Prostate gland (tissue), 2 donors: ENCODE measurements around the gene TMEM116. TPM values are rescaled to one million over a fixed set of nuclear protein-coding genes. Genes with fewer than 3 reads are reported as not detected.

ENCODE experiments used
- DNase-seq: peaks from one replicate; pipeline ENCODE4 v3.0.0-alpha.2; 2019; ENCODE audit warnings: low spot score
- H3K27ac ChIP-seq, 2 donors: fragments of 200-600 bp; sonication (generic); 2 replicates each; pipeline ENCODE4 v1.5.1; 2017 to 2019
- H3K27me3 ChIP-seq: fragments of 200-600 bp; sonication (generic); replicated peaks from 2 replicates; pipeline ENCODE4 v1.5.1; 2019; ENCODE audit not compliant: insufficient read depth
- H3K36me3 ChIP-seq, 2 donors: fragments of 200-600 bp; sonication (generic); 1 replicate in 1 of 2; 2 replicates in 1 of 2; pipeline versions ENCODE4 v1.5.1 to v1.8.1; 2017 to 2019
- H3K4me1 ChIP-seq: fragments of 200-600 bp; sonication (generic); replicated peaks from 2 replicates; pipeline ENCODE4 v1.5.1; 2019
- H3K4me3 ChIP-seq, 2 donors: fragments of 200-600 bp; sonication (generic); 2 replicates each; pipeline ENCODE4 v1.5.1; 2017 to 2019
- H3K9me3 ChIP-seq: fragments of 200-600 bp; sonication (generic); 2 replicates; pipeline ENCODE4 v1.5.1; 2017
- CTCF ChIP-seq, 4 experiments: fragments of 200-600 bp in 2 of 4; fragments of 450-650 bp in 2 of 4; sonication (generic) in 2 of 4; IDR thresholded peaks; 1 replicate in 3 of 4; 2 replicates in 1 of 4; pipeline ENCODE4 v1.5.1; 2016 to 2019; ENCODE audit warnings: antibody characterized with exemption in 4 of 4, mild to moderate bottlenecking in 2 of 4, moderate library complexity in 2 of 4
- POLR2A ChIP-seq: fragments of 450-650 bp; IDR thresholded peaks from one replicate; pipeline ENCODE4 v1.6.1; 2016; ENCODE audit warnings: antibody characterized with exemption, mild to moderate bottlenecking
- POLR2AphosphoS5 ChIP-seq: sonication (generic); formaldehyde crosslinking; IDR thresholded peaks from one replicate; pipeline ENCODE4 v1.6.1; 2017; ENCODE audit warnings: antibody characterized with exemption
- WGBS: methylation state at CpG from one replicate; pipeline ENCODE4 v1.1.5; 2018; 5-methylcytosine and 5-hydroxymethylcytosine counted together
- intact Hi-C: fragments of 100-400 bp; cut with DNase I; formaldehyde crosslinking; loops from one replicate; pipeline ENCODE4 v1.14.2; 2022
- total RNA-seq, 2 donors: library from RNA; depleted of rRNA; stranded (reverse); fragments of >200 nt; gene quantifications; one replicate each; pipeline ENCODE4 v1.1.0, GENCODE V29; 2016

Gene TMEM116
- total RNA-seq, 2 donors from 2014 or later = 5.5 to 16.8 TPM

GRCh38 chr12:111904446-111904975 lies 108.5 kb downstream of the TMEM116 start:
- TF ChIP-seq CTCF (IDR thresholded peaks at IDR 0.05) (no peak), POLR2A (no peak), POLR2AphosphoS5 (no peak)
- no peaks in the 10 kb centered on the region for H3K4me1 ChIP-seq

GRCh38 chr12:111901182-111901581 lies 111.8 kb downstream of the TMEM116 start:
- intact Hi-C loops = no loop called here
- no peaks in the 10 kb centered on the region for H3K36me3 ChIP-seq
- H3K4me1 ChIP-seq = no peaks in the 10 kb centered on the region
- TF ChIP-seq POLR2AphosphoS5 (no peak), CTCF (IDR thresholded peaks at IDR 0.05) (no peak), POLR2A (no peak)
- H3K4me3 ChIP-seq = no peak overlapping the region
- 78% methylated on average over 4 of the region's 4 CpGs for WGBS
- no peaks in the 10 kb centered on the region for H3K9me3 ChIP-seq
- DNase-seq = no peak
- no peaks in the 10 kb centered on the region for H3K27me3 ChIP-seq
- H3K27ac ChIP-seq = no peak overlapping the region

More at GRCh38 chr12:111904446-111904975, 108.5 kb downstream of the TMEM116 start:
- Histone ChIP-seq H3K27me3 (no peaks in the 10 kb centered on the region), H3K36me3 (no peaks in the 10 kb centered on the region), H3K27ac (no peak overlapping the region), H3K4me3 (no peak overlapping the region), H3K9me3 (no peaks in the 10 kb centered on the region)
- intact Hi-C loops = no loop called here
- no peak for DNase-seq

GRCh38 chr12:111894556-111894955 lies 118.4 kb downstream of the TMEM116 start:
- H3K4me3 ChIP-seq = no peak overlapping the region
- H3K36me3 ChIP-seq = no peaks in the 10 kb centered on the region
- intact Hi-C loops = no loop called here
- 83% methylated on average over 5 of the region's 5 CpGs for WGBS
- no peaks in the 10 kb centered on the region for H3K9me3 ChIP-seq
- H3K27me3 ChIP-seq = no peaks in the 10 kb centered on the region
- H3K4me1 ChIP-seq = no peaks in the 10 kb centered on the region
- no peak for DNase-seq
- no peak for TF ChIP-seq POLR2AphosphoS5
- TF ChIP-seq POLR2A = no peak
- TF ChIP-seq CTCF (IDR thresholded peaks at IDR 0.05) = no peak
- H3K27ac ChIP-seq = no peak overlapping the region

- TF ChIP-seq POLR2AphosphoS5 = no peak
- no peak for TF ChIP-seq POLR2A
- no peak for TF ChIP-seq CTCF (IDR thresholded peaks at IDR 0.05)
- Histone ChIP-seq H3K36me3 (peaks cover 0 to 3% of the 10 kb centered on the region in 2 donors), H3K27ac (no peak overlapping the region)
These were observed 119.7 kb downstream of the TMEM116 start for GRCh38 chr12:111893287-111893686.

GRCh38 chr12:111887926-111888745 lies 124.8 kb downstream of the TMEM116 start:
- Histone ChIP-seq H3K36me3 (peaks cover 13 to 24% of the 10 kb centered on the region in 2 donors), H3K4me3 (no peak overlapping the region), H3K27ac (no peak overlapping the region)

More at GRCh38 chr12:111893287-111893686, 119.7 kb downstream of the TMEM116 start:
- H3K4me1 ChIP-seq = no peaks in the 10 kb centered on the region
- H3K27me3 ChIP-seq = no peaks in the 10 kb centered on the region
- no peaks in the 10 kb centered on the region for H3K9me3 ChIP-seq
- 76% methylated on average over 2 of the region's 2 CpGs for WGBS
- no peak overlapping the region for H3K4me3 ChIP-seq
- no peak for DNase-seq
- intact Hi-C loops = no loop called here

More at GRCh38 chr12:111887926-111888745, 124.8 kb downstream of the TMEM116 start:
- 93% methylated on average over 11 of the region's 11 CpGs for WGBS
- Histone ChIP-seq H3K27me3 (no peaks in the 10 kb centered on the region), H3K4me1 (no peaks in the 10 kb centered on the region), H3K9me3 (no peaks in the 10 kb centered on the region)
- intact Hi-C loops = no loop called here
- DNase-seq = no peak
- no peak for TF ChIP-seq POLR2A
- no peak for TF ChIP-seq POLR2AphosphoS5
- no peak for TF ChIP-seq CTCF (IDR thresholded peaks at IDR 0.05)
